ENCODE results near the gene NTNG2.

Gene NTNG2

DNA sequence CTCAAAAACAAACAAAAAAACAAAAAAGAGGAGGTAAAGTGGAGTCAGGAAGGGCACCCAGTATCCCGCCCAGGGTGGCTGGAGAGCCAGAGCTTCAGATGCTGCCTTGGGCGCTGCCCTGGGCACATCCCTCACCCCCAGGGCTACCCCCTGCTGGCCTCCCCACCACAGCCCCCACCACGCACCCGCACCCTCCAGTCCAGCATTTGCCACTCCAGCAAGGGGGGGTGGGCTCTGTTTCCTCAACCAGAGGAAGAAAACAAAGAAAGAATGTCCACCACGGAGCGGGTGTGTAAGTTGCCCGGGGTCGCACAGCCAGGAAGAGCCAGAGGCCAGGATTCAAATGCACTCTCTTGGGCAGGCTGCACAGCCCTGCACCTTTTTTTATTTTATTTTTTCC lies 86.1 kb downstream of the NTNG2 start:
- TF ChIP-seq EZH2 (optimal IDR thresholded peaks at IDR 0.05; ENCODE audit: low read depth, low read length) = no peak
- TF ChIP-seq EZH2phosphoT487 (IDR thresholded peaks at IDR 0.05; ENCODE audit: low read length) = no peak
- no peak for TF ChIP-seq CTCF (IDR thresholded peaks at IDR 0.05; ENCODE audit: low read length)

DNA sequence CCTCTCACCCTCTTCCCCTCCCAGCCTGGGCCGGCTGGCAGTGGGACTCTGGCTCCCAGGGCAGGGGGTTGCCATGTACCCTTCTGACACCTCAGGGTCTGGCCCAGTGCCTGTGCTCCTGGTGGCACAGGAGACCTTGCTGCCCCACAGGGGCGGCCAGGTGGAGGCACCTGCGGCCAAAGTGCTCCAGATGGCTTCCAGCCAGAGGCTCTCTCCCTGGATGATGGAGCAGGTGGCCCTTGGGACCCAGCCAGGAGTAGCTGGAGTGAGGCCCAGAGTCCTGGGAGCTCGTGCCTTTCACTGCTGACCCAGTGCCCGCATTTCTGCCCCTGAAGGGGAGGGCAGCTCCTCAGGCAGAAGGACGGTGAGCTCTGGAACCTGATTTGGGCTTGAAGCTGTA lies 87.3 kb downstream of the NTNG2 start:
- Histone ChIP-seq H3K79me2 (ENCODE audit: low read length) (no peaks in the 10 kb centered on the region), H3K9ac (ENCODE audit: low read length) (no peak overlapping the region), H3K27me3 (replicated peaks; ENCODE audit: insufficient read depth, low read length) (peaks cover 71% of the 10 kb centered on the region), H3K9me3 (replicated peaks; ENCODE audit: insufficient read depth, low read length) (no peaks in the 10 kb centered on the region), H3K4me2 (ENCODE audit: low read depth, low read length) (no peak overlapping the region), H2AFZ (ENCODE audit: low read length) (no peak overlapping the region), H3F3A (ENCODE audit: insufficient read depth, low read length) (no peaks in the 10 kb centered on the region; the same call in none of the 2 replicates), H3K27ac (ENCODE audit: low read length) (no peak overlapping the region), H3K9me2 (replicated peaks; ENCODE audit: insufficient read depth, low read length) (no peaks in the 10 kb centered on the region), H3K4me1 (ENCODE audit: low read length) (no peaks in the 10 kb centered on the region), H4K20me1 (ENCODE audit: insufficient read depth, low read length) (no peaks in the 10 kb centered on the region), H3K4me3 (ENCODE audit: low read length) (no peak overlapping the region), H3K36me3 (replicated peaks; ENCODE audit: insufficient read depth, low read length) (no peaks in the 10 kb centered on the region)
- TF ChIP-seq EZH2 (optimal IDR thresholded peaks at IDR 0.05; ENCODE audit: low read depth, low read length) (no peak), EZH2phosphoT487 (IDR thresholded peaks at IDR 0.05; ENCODE audit: low read length) (no peak), CTCF (IDR thresholded peaks at IDR 0.05; ENCODE audit: low read length) (no peak)
- DNase-seq = no peak

More for the DNA sequence above, 86.1 kb downstream of the NTNG2 start:
- Histone ChIP-seq H3K79me2 (ENCODE audit: low read length) (no peaks in the 10 kb centered on the region), H4K20me1 (ENCODE audit: insufficient read depth, low read length) (no peaks in the 10 kb centered on the region), H3K4me3 (ENCODE audit: low read length) (no peak overlapping the region), H3K4me1 (ENCODE audit: low read length) (no peaks in the 10 kb centered on the region), H3K9me2 (replicated peaks; ENCODE audit: insufficient read depth, low read length) (no peaks in the 10 kb centered on the region), H3F3A (ENCODE audit: insufficient read depth, low read length) (no peaks in the 10 kb centered on the region; the same call in none of the 2 replicates), H3K27me3 (replicated peaks; ENCODE audit: insufficient read depth, low read length) (peaks cover 62% of the 10 kb centered on the region), H3K9ac (ENCODE audit: low read length) (no peak overlapping the region), H3K36me3 (replicated peaks; ENCODE audit: insufficient read depth, low read length) (no peaks in the 10 kb centered on the region), H3K4me2 (ENCODE audit: low read depth, low read length) (no peak overlapping the region), H3K9me3 (replicated peaks; ENCODE audit: insufficient read depth, low read length) (no peaks in the 10 kb centered on the region), H3K27ac (ENCODE audit: low read length) (no peak overlapping the region), H2AFZ (ENCODE audit: low read length) (no peak overlapping the region)
- no peak for DNase-seq

GRCh38 chr9:132249690-132250089 lies 87.8 kb downstream of the NTNG2 start:
- Histone ChIP-seq H4K20me1 (ENCODE audit: insufficient read depth, low read length) (no peaks in the 10 kb centered on the region), H3K4me1 (ENCODE audit: low read length) (no peaks in the 10 kb centered on the region), H3K27me3 (replicated peaks; ENCODE audit: insufficient read depth, low read length) (peaks cover 75% of the 10 kb centered on the region), H3K4me2 (ENCODE audit: low read depth, low read length) (no peak overlapping the region), H3F3A (ENCODE audit: insufficient read depth, low read length) (no peaks in the 10 kb centered on the region; the same call in 1 of the 2 replicates), H3K79me2 (ENCODE audit: low read length) (no peaks in the 10 kb centered on the region), H2AFZ (ENCODE audit: low read length) (no peak overlapping the region), H3K27ac (ENCODE audit: low read length) (no peak overlapping the region), H3K36me3 (replicated peaks; ENCODE audit: insufficient read depth, low read length) (no peaks in the 10 kb centered on the region), H3K9me3 (replicated peaks; ENCODE audit: insufficient read depth, low read length) (no peaks in the 10 kb centered on the region), H3K9ac (ENCODE audit: low read length) (no peak overlapping the region), H3K9me2 (replicated peaks; ENCODE audit: insufficient read depth, low read length) (no peaks in the 10 kb centered on the region), H3K4me3 (ENCODE audit: low read length) (no peak overlapping the region)
- no peak for TF ChIP-seq CTCF (IDR thresholded peaks at IDR 0.05; ENCODE audit: low read length)
- TF ChIP-seq EZH2phosphoT487 (IDR thresholded peaks at IDR 0.05; ENCODE audit: low read length) = no peak
- TF ChIP-seq EZH2 (optimal IDR thresholded peaks at IDR 0.05; ENCODE audit: low read depth, low read length) = no peak
- DNase-seq = no peak
